Activated T-cell treated with anti-CD3 and anti-CD28 coated beads, Interleukin-2, amount 50 U/mL, for 4 hours (primary cell): Measurements from ENCODE around the gene SOX8. TPM values are rescaled to one million over a fixed set of nuclear protein-coding genes. Genes with fewer than 3 reads are reported as not detected.
A peak's percentile ranks its signal among the peaks of the same experiment; 100 is the strongest.

Experiments
- ATAC-seq, 2 donors: fragments of 200-7000 bp; cut with Tn5 transposase; one replicate each; pipeline ENCODE4 v1.10.0; 2021
- DNase-seq: peaks from one replicate; pipeline ENCODE4 v3.0.0-alpha.2; 2020
- H3K27me3 Mint-ChIP-seq: one replicate; pipeline ENCODE4 v1.8.0; 2021; ENCODE audit warnings: low read depth, mixed read lengths
- H3K36me3 Mint-ChIP-seq: one replicate; pipeline ENCODE4 v1.8.0; 2022; ENCODE audit warnings: mixed read lengths; ENCODE audit not compliant: insufficient read depth
- H3K4me1 Mint-ChIP-seq: one replicate; pipeline ENCODE4 v1.8.0; 2021; ENCODE audit warnings: low read depth, mixed read lengths
- H3K4me3 Mint-ChIP-seq: one replicate; pipeline ENCODE4 v1.8.0; 2021; ENCODE audit warnings: mild to moderate bottlenecking, moderate library complexity, mixed read lengths
- H3K9me3 Mint-ChIP-seq: one replicate; pipeline ENCODE4 v1.8.0; 2021; ENCODE audit warnings: mixed read lengths
- total RNA-seq, 3 donors: library from RNA; stranded (reverse); gene quantifications; one replicate each; pipeline ENCODE4 v1.2.1, GENCODE V29; 2021

The SOX8 gene
- total RNA-seq, 3 donors from 2014 or later, result 2.6 to 4.0 (median 3.5) TPM

DNA sequence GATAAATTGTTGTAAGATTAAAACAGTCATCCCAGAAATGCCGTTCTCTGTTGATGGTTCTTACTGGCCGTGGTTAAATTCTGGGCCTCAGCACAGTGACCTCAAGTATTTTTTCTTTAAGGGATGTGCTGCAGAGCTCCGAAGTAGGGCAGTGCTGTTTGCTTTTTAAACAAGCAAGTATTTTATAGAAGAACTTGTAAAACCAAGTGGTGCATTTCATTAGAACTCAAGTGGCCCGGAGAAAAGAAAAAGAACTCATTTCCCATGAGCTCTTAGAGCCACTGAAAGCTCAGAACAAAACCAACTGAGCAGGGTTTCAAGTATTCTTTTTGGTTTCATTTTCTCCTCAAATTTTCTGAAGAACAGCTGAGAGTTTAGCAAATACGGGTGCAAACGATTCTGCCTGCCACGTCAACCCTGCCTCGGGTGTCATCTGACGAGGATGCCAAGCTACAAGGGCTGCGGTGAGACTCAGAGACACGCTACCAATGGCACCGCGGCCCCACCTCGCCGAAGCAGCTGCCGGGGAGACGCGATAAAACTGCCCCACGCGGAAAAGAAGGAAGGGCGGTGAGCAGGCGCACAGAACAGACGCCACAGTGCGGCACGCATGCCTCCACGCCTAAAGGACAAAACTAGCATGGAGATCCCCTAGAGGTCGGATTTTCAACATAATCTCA, 17.1 kb upstream of the SOX8 start:
- Mint-ChIP-seq H3K27me3 (no peaks in the 10 kb centered on the region), H3K4me1 (peaks cover 44% of the 10 kb centered on the region), H3K9me3 (no peaks in the 10 kb centered on the region), H3K4me3 (peak overlapping the region; percentile 77), H3K36me3 (peaks cover 15% of the 10 kb centered on the region)
- ATAC-seq (peak; percentile 88 to 92), DNase-seq (peak; percentile 65)

DNA sequence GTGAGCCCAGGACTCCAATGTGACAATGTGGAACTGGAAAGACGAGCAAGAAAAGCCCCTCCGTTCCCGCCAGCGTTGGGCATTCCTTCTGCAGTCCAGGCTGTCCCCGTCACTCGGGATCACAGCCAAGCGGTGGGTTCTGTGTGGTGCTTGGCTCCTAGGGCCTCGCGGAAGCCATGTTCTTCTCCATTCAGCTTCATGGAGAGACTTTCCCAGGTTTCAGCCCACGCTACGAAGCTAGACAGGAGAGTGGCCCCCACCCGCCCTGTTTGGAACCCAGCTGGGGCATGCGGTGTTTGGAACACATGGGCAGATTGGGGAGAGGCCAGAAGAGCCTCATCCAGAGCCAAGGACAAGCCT, 16.6 kb upstream of the SOX8 start:
- Mint-ChIP-seq H3K4me1 (peaks cover 42% of the 10 kb centered on the region), H3K9me3 (no peaks in the 10 kb centered on the region), H3K27me3 (no peaks in the 10 kb centered on the region), H3K36me3 (peaks cover 15% of the 10 kb centered on the region), H3K4me3 (peak overlapping the region; percentile 77)
- no peak for DNase-seq
- ATAC-seq, result no peak

DNA sequence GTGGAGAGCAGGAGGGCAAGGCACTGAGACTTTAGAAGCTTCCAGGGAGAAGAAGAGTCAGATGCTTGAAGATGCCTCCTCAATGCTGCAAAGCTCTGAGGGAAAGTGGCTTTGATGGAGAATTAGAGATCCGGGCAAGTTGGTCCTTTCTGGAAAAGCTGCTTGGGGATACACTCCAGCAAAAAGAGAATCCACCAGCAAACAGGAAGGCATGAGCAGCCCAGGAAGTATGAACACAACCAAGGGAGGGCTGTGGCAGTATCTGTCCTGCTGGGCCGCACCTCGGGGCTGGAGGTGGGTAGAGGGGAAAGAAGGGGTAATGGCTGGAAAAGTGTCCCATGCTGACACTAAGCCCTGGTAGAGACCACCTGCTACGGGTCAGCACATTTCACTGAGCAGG, 16.1 kb upstream of the SOX8 start:
- H3K36me3 Mint-ChIP-seq, result peaks cover 15% of the 10 kb centered on the region
- H3K9me3 Mint-ChIP-seq, result no peaks in the 10 kb centered on the region
- DNase-seq (no peak), ATAC-seq (no peak)
- no peaks in the 10 kb centered on the region for H3K27me3 Mint-ChIP-seq
- H3K4me1 Mint-ChIP-seq, result peaks cover 42% of the 10 kb centered on the region
- H3K4me3 Mint-ChIP-seq, result no peak overlapping the region

DNA sequence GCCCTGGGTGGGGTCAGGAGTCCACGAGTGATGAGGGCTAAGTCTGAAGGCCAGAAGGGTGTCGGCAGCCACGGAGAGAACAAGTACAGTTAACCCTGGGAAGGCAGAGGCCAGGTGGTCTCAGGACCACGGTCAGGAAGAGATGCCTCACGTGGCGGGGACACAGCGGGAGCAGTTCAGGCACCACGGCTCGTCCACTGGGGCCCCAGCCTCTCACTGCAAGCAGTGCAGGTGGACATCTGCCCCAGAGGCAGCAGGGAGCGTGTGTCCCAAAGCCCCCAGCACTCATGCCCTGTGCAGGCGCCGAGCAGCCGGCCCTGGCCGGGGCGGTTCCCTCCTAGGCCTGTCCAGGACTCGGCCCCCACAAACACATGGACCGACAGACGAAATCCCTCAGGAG, 15.5 kb upstream of the SOX8 start:
- Mint-ChIP-seq H3K27me3 (no peaks in the 10 kb centered on the region), H3K4me3 (no peak overlapping the region)
- ATAC-seq, result no peak

DNA sequence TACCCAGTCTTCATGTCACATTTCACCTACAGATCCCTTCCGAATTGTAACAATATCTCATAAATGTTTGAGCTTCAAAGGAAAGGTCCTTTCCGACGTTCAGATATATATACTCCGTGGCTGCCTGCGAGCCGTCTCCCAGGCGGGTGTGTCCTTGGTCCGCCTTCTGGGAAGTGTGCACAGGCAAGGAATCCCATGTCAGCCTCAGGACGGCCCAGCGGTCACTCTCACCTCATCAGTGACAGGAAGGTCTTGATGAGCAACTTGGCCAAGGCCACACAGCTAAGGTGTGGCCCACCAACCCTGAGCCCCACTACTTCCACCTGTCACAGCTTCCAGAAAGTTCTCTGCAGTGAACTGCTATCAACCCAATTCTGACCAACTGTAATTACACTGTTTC, 15.1 kb upstream of the SOX8 start:
- H3K9me3 Mint-ChIP-seq, result no peaks in the 10 kb centered on the region
- no peak overlapping the region for H3K4me3 Mint-ChIP-seq
- DNase-seq, result no peak
- no peaks in the 10 kb centered on the region for H3K27me3 Mint-ChIP-seq
- no peak for ATAC-seq
- peaks cover 15% of the 10 kb centered on the region for H3K36me3 Mint-ChIP-seq
- H3K4me1 Mint-ChIP-seq, result peaks cover 45% of the 10 kb centered on the region

More for the DNA sequence above, 15.5 kb upstream of the SOX8 start:
- no peak for DNase-seq
- H3K4me1 Mint-ChIP-seq, result peaks cover 42% of the 10 kb centered on the region
- H3K9me3 Mint-ChIP-seq, result no peaks in the 10 kb centered on the region
- H3K36me3 Mint-ChIP-seq, result peaks cover 15% of the 10 kb centered on the region

DNA sequence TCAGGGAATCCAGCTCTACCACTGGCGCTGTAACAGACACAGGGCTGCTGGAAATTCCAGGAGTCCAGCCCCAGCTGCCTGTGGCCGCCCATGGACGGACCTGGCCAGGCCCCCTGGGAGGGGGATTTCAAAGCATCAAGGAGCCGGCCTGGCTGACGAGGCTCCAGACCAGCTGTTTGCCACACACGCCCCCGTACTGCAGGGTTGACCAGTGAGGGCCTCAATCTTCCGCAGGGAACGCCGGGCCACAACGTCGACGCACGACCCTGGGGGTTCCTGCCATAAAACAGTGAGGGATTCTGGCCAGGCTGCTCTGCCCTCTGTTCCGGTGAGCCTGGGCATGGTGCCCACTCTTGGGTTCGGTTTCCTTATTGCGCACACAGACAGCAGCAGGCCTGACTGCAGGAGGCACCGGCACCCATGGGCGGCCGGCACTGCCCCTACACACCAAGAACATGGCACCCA, 14.5 kb upstream of the SOX8 start:
- H3K27me3 Mint-ChIP-seq, result no peaks in the 10 kb centered on the region
- no peak for DNase-seq
- peaks cover 15% of the 10 kb centered on the region for H3K36me3 Mint-ChIP-seq
- H3K4me1 Mint-ChIP-seq, result peaks cover 47% of the 10 kb centered on the region
- H3K4me3 Mint-ChIP-seq, result no peak overlapping the region
- no peaks in the 10 kb centered on the region for H3K9me3 Mint-ChIP-seq
- ATAC-seq, result no peak

DNA sequence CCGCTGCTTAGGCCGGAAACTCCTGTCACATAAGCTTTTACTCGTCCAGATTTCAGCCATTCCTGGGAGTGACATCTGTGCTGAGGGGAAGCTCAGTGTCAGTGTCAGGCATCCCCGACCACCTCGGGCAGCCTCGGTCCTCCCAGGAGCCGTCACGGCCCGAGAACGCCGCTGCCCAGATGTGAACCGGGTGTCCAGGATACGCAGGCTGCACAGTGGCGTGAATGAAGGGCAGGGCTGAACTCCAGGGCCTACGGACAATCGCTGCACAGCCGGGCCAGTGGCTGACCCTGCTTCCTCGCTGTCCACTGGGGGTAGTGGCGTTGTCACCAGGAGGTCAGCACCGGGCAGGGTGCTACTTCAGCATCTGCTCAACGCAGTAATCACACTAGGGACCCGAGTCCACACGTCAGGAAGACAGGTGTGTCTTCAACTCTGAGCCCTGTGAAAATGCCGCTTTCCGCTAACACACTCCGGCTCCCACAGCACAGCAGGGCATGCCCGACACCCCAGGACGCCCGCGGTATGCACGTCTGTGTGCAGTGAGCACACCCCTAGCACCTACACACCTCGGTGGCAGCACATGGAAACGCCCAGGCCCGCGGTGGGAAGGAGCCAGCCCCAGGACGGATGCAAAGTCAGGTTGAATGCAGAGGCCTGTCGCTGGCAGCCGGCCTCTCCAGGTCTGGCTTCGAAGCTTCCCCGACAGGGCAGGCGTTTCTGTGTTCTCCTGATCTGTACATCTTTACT, 13.8 kb upstream of the SOX8 start:
- Mint-ChIP-seq H3K27me3 (no peaks in the 10 kb centered on the region), H3K36me3 (peaks cover 15% of the 10 kb centered on the region), H3K9me3 (no peaks in the 10 kb centered on the region), H3K4me3 (no peak overlapping the region), H3K4me1 (peaks cover 47% of the 10 kb centered on the region)
- ATAC-seq, result no peak
- no peak for DNase-seq

DNA sequence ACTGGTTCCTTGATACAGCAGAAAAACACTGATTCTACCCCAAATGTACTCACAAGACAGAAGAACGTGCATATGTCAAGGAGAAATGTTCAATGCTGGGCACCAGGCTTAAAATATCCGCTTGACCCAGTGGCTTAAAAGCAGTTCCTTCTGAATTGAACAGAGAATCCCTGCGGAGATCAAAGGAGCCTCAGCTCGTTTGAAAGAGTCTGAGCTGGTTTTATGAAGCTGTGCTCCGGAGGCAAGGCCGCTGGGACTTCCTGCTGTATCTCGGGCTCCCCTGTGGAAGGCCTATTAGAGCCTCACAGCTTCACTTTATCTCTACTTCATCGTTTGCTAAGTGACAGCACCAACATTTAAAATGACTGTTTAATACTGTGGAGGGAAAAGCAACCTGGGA, 12.9 kb upstream of the SOX8 start:
- Mint-ChIP-seq H3K36me3 (peaks cover 15% of the 10 kb centered on the region), H3K4me1 (peaks cover 39% of the 10 kb centered on the region)

DNA sequence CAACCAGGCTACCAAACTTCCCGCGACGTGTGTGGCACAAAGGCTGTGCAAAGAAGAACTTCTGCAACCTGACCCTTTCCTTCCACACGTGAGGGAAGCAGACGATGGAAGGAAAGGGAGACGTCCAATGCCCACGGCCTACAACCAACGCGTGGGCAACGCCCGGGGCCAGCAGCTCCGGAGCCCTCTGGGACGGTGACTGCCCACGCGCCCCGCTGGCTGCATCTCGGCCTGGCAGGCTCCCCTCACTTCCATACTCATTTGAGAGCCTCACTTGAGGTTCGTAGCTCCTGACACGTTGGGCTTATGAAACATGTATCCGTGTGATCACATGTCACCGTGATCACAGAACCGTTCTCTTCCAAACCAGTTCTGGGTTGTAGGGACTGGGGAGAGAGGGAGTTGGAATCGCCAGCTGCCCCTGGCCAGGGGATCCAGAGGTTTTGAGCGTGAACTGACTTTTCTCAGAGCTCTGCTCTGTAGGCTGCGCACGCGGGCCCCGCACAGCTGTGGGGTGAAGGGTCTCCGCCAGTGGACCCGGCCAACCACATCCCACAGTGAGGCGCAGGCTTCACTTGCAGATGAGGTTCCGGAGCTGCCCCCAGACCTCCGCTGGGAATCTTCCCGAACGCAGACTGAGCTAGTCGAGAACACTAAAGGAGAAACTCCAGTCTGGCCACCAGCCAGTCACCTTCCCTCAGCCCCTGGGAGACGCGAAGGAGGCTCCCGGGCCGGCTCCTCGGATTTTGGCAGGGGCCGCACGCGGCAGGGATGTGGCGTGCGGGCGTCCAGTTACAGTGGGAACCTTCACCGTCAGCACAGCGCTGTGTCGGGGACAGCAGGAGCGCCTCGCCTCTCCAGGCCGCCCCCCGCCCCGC, 11.8 kb upstream of the SOX8 start:
- H3K36me3 Mint-ChIP-seq, result peaks cover 12% of the 10 kb centered on the region
- H3K4me1 Mint-ChIP-seq, result peaks cover 27% of the 10 kb centered on the region
- H3K9me3 Mint-ChIP-seq, result no peaks in the 10 kb centered on the region
- DNase-seq (no peak), ATAC-seq (peak; percentile 4 to 6)
- H3K4me3 Mint-ChIP-seq, result peak overlapping the region; percentile 80
- H3K27me3 Mint-ChIP-seq, result no peaks in the 10 kb centered on the region

More for the DNA sequence above, 12.9 kb upstream of the SOX8 start:
- Mint-ChIP-seq H3K9me3 (no peaks in the 10 kb centered on the region), H3K4me3 (peak overlapping the region; percentile 70), H3K27me3 (no peaks in the 10 kb centered on the region)
- ATAC-seq (no peak), DNase-seq (no peak)

DNA sequence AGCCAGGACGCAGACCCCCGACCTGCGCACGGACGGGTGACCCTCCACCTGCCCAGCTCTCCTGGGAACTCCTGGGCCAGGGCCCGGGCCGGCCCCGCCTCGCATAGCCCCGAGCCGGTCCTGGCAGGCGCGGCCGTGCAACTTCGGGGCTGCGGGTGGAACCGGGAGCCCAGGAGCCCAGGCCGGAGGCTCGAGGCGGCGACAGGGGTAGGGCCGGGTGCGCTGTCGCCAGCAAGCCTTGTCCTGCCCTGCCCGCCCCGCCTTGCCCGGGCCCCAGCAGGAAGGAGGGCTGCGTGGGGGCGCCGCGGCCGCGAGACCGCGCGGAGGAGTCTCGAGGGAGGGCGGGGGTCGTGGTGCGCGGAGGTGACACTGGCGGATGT, 11.2 kb upstream of the SOX8 start:
- Mint-ChIP-seq H3K36me3 (peaks cover 7% of the 10 kb centered on the region), H3K4me1 (peaks cover 22% of the 10 kb centered on the region), H3K9me3 (no peaks in the 10 kb centered on the region), H3K27me3 (no peaks in the 10 kb centered on the region), H3K4me3 (peak overlapping the region; percentile 80)
- DNase-seq (no peak), ATAC-seq (peak; percentile 47 to 48)

DNA sequence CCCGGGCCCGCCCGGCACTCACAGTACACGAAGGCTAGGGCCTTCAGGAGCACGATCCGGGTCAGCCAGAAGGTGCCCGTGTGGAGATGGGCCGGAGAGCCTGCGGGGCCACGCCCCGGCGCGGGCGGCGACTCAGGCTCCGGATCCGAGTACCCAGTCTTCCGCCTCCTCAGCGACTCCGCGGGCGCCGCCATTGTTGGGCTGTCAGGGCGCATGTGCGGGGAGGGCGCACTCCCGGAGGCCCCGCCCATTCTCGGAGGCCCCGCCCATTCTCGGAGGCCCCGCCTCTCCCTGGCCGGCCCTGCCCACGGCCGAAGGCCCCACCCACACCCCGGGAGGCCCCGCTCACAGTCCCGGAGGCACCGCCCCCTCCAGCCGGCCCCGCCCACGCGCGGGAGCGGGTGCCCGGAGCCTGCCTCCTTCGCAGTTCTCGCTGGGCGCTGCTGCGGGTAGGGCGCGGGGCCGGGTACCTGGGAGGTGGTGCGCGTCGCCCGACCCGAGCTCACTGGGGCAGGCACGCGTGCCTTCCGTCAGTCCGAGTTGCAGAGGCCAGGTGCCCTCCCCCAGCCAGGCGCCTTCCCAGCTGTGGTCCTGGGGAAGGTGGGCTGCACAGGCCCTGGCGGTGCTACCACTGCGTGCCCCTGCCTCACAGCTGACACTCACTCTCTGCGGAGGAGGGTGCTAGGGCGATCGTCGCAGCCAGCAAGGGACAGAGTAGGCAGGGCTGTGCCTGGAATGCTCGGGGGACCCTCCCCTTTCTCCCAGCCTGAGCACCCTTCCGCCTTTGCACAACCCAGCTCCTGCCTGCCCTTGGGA, 10.6 kb upstream of the SOX8 start, which contains the start of gene LMF1:
Gene LMF1 (minus strand): TSS at position 219 of the 816 bp plus-strand sequence. CDS start 4 bp downstream, at position 215.
- no peaks in the 10 kb centered on the region for H3K9me3 Mint-ChIP-seq
- H3K27me3 Mint-ChIP-seq, result no peaks in the 10 kb centered on the region
- H3K4me1 Mint-ChIP-seq, result peaks cover 17% of the 10 kb centered on the region
- peak within 1 kb of the TSS; percentile 80 for H3K4me3 Mint-ChIP-seq
- peaks cover 2% of the 10 kb centered on the region for H3K36me3 Mint-ChIP-seq
- ATAC-seq (peak; percentile 86 to 89), DNase-seq (peak; percentile 95)

DNA sequence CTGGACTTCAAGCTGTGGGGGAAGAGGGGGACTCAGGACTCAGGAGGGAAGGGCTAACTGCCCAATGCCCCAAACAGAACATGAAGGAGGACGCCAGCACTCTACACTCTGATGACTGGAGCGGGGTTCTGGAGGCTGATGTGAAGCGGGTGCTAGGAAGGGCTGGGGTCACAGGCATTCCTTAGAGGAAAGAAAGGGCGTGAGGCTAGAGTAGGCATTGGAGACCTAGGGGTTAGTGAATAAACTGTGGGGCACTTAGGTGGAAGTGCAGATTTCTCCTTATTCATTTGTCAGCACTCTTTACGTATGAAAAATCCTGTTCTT, 10.0 kb upstream of the SOX8 start:
- no peaks in the 10 kb centered on the region for H3K9me3 Mint-ChIP-seq
- H3K4me1 Mint-ChIP-seq, result peaks cover 19% of the 10 kb centered on the region
- H3K27me3 Mint-ChIP-seq, result no peaks in the 10 kb centered on the region
- DNase-seq (no peak), ATAC-seq (no peak)
- peaks cover 2% of the 10 kb centered on the region for H3K36me3 Mint-ChIP-seq
- peak overlapping the region; percentile 34 for H3K4me3 Mint-ChIP-seq

DNA sequence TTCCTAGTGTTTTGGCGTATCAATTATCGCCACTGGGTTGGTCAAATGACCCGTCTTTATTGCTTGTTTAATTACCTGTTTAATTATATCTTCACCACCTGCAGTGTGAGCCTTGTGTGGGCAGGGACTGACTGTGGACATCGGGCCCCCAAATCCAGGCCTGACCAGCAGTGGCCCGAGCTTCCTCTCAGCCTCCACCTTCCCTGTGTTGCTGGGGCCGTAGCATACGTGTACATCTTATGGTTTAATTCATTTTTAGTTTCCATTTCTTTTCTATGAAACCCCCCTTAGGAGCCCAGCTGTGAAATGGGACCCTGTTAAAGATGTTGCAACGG, 9.6 kb upstream of the SOX8 start:
- Mint-ChIP-seq H3K4me3 (peak overlapping the region; percentile 34), H3K27me3 (no peaks in the 10 kb centered on the region), H3K4me1 (peaks cover 22% of the 10 kb centered on the region), H3K36me3 (peaks cover 2% of the 10 kb centered on the region), H3K9me3 (no peaks in the 10 kb centered on the region)
- ATAC-seq, result no peak
- DNase-seq, result no peak
